ENCODE results near the gene GABRA6.

GRCh38 chr5:161744276-161744675, 58.8 kb downstream of the GABRA6 start:
- TF ChIP-seq CTCF (IDR thresholded peaks at IDR 0.05) (no peak), EP300 (IDR thresholded peaks at IDR 0.05) (no peak)
